ENCODE data around the gene CMSS1. TPM values are rescaled to one million over a fixed set of nuclear protein-coding genes. Genes with fewer than 3 reads are reported as not detected.

Gene CMSS1
- total RNA-seq, 1 donor from 2014 or later = 51.5 TPM

- no peak for DNase-seq (ENCODE audit: low spot score)
Observed at GRCh38 chr3:99931059-99931458, 113.4 kb downstream of the CMSS1 start.

GRCh38 chr3:99933971-99934750 lies 116.5 kb downstream of the CMSS1 start:
- no peak for DNase-seq (ENCODE audit: low spot score)

- DNase-seq (ENCODE audit: low spot score) = no peak
Observed at GRCh38 chr3:99934975-99935797, 117.5 kb downstream of the CMSS1 start.

GRCh38 chr3:99938270-99938911 lies 120.7 kb downstream of the CMSS1 start:
- no peak for DNase-seq (ENCODE audit: low spot score)

GRCh38 chr3:99939876-99940275 lies 122.2 kb downstream of the CMSS1 start:
- DNase-seq (ENCODE audit: low spot score) = no peak

- no peak for DNase-seq (ENCODE audit: low spot score)
Observed at GRCh38 chr3:99940350-99940749, 122.7 kb downstream of the CMSS1 start.

GRCh38 chr3:99941211-99941610 lies 123.5 kb downstream of the CMSS1 start:
- DNase-seq (ENCODE audit: low spot score) = no peak

GRCh38 chr3:99943931-99944761 lies 126.5 kb downstream of the CMSS1 start:
- DNase-seq (ENCODE audit: low spot score) = no peak

GRCh38 chr3:99945328-99945995 lies 127.8 kb downstream of the CMSS1 start:
- no peak for DNase-seq (ENCODE audit: low spot score)

GRCh38 chr3:99947356-99947755 lies 129.7 kb downstream of the CMSS1 start:
- DNase-seq (ENCODE audit: low spot score) = no peak

GRCh38 chr3:99948467-99949089 lies 130.9 kb downstream of the CMSS1 start:
- DNase-seq (ENCODE audit: low spot score) = no peak

- DNase-seq (ENCODE audit: low spot score) = no peak
Observed at GRCh38 chr3:99949956-99950670, 132.5 kb downstream of the CMSS1 start.

- DNase-seq (ENCODE audit: low spot score) = no peak
Observed at GRCh38 chr3:99950921-99951320, 133.3 kb downstream of the CMSS1 start.

GRCh38 chr3:99951701-99952100 lies 134.0 kb downstream of the CMSS1 start:
- DNase-seq (ENCODE audit: low spot score) = no peak

GRCh38 chr3:99952306-99952705 lies 134.6 kb downstream of the CMSS1 start:
- no peak for DNase-seq (ENCODE audit: low spot score)

- no peak for DNase-seq (ENCODE audit: low spot score)
Observed at GRCh38 chr3:99953596-99953995, 135.9 kb downstream of the CMSS1 start.

GRCh38 chr3:99954914-99955644 lies 137.4 kb downstream of the CMSS1 start:
- DNase-seq (ENCODE audit: low spot score) = no peak

- DNase-seq (ENCODE audit: low spot score) = no peak
Observed at GRCh38 chr3:99955773-99956562, 138.3 kb downstream of the CMSS1 start.
